CD4-positive, alpha-beta T cell treated with Interleukin-12 subunit alpha and Interleukin-12 subunit beta, for 1 hour (primary cell): ENCODE measurements around the gene ACP1.
A peak's percentile ranks its signal among the peaks of the same experiment; 100 is the strongest.

ENCODE experiments used
- DNase-seq: peaks from one replicate; pipeline ENCODE4 v3.0.0-alpha.2; 2020

ACP1 gene

DNA sequence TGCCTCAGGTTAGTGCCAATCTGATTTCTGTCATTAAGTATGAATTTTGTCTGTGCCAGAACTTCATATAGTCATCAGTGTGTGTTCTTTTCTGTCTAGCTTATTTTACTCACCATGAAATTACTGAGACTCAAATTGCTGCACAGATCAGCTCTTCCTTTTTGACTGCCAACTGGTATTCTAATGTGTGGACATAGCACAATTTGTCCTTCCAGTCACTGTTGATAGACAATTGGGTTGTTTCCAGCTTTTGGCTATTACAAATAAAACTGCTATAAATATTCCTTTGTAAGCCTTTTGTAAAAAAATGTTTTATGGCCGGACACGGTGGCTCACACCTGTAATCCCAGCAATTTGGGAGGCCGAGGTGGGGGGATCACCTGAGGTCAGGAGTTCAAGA lies 8.7 kb upstream of the ACP1 start:
- DNase-seq, result no peak

GRCh38 chr2:257429-257828 lies 7.3 kb upstream of the ACP1 start:
- DNase-seq, result no peak

DNA sequence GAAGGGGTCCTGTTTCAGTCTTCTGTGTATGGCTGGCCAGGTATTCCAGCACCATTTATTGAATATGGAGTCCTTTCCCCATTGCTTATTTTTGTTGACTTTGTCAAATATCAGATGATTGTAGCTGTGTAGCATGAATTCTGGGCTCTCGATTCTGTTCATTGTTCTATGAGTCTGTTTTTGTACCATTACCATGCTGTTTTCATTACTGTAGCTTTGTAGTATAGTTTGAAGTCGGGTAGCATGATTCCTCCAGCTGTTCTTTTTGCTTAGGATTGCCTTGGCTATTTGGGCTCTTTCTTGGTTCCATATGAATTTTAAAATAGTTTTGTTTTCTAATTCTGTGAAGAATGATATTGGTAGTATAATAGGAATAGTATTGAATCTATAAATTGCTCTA lies 6.9 kb upstream of the ACP1 start:
- DNase-seq, result no peak

DNA sequence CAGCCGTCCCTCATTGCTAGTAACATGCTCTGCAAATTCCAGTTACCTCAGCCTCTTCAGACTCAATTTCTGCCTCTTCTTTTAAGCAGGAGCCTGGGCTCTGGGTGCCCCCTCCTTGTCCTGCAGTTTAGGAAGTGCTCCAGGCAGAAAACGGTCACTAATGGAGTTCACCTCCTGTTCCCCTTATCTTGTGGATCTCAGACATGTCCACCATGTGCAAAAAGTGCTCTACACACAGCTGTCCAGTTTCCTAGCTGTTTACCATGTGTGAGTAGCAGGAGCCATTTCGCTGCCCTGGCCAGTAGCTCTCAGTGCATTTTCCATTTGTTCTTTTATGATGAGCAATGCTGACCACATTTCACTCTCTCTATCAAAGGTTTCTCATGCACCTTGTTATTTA lies 5.8 kb upstream of the ACP1 start:
- no peak for DNase-seq

- no peak for DNase-seq
These were observed 4.9 kb upstream of the ACP1 start for GRCh38 chr2:259789-260331.

GRCh38 chr2:260507-261161 lies 4.1 kb upstream of the ACP1 start:
- no peak for DNase-seq

DNA sequence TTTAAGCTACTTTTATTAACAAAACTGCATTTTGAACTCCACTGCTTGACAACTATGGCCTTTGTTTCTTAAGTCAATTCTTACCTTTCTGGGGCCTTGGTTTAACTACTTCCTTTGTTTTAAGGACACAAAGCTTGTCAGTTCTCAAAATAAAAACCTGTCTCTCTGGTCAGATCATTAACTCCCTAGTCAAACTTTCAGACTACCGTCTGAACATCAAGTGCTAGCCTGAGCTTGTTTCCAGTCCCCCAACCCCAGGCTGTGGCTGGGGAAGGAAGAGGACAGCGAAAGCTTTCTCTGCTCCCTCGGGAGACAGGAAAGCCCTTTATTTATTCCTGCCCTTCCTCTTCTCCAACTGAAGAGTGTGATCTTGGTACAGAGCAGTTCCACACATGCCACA lies 2.6 kb upstream of the ACP1 start:
- DNase-seq, result no peak

DNA sequence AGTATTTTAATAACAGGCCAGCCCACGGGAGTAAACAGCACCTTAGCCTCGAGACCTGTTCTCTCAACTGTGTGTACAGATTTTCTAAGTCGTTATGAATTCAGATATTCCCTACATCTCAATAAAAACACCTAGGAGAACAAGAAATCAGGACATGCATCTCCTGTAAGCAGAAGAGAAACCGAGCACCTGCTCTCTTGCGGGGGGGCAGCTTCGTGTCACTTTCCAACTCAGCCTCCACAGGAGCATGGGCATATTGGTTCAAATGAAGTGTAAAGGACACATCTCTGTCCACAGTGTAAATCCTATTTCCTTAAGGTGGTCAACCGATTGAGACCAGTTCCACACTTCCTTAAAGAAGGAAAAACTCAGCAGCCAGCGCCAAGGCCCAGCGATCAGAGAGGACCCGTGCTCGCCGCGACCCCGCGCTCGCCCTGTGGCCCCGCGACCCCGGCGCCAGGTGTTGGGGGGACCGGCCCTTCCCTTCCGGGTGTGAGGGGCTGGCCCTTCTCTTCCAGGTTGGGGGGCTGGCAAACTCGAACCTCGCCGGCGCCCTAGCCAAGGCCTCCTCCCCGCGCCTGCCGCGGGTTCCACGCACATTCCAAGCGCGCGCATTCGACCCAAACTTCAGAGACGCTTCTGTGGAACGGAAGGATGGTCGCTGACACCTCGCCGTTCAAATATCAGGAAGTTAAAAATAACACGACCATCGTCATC lies 1.6 kb upstream of the ACP1 start:
- DNase-seq, result no peak

- peak; percentile 67 for DNase-seq
These were observed 814 bp upstream of the ACP1 start, which contains the start of gene SH3YL1 for GRCh38 chr2:263774-264492. TSS of gene SH3YL1 (minus strand) at chr2:264032. CDS start at chr2:263984, 48 bp downstream.

DNA sequence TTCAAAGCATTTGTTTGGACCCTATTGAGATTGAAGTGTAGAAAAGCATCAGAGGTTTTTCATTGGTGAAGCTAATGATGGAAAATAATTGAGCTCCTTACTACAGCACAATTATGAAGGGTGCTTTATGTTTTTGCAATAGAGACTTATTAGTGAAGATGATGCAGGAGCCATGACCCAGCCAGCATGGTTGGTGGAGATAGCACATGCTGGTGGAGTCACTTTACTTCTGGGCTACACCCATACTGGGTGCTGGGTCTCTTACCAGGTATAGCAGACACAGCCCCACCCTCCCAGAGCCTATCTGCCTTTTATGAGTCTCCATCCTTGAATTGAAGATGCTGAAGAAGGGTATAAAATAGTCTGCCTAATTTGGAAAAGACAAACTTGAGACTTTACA lies 3.6 kb downstream of the ACP1 start:
- DNase-seq, result no peak

- DNase-seq, result no peak
These were observed 4.7 kb downstream of the ACP1 start for GRCh38 chr2:269356-270030.

- DNase-seq, result no peak
These were observed 6.1 kb downstream of the ACP1 start for GRCh38 chr2:270861-271260.

- no peak for DNase-seq
These were observed 7.2 kb downstream of the ACP1 start for GRCh38 chr2:271917-272316.

- DNase-seq, result no peak
These were observed 8.6 kb downstream of the ACP1 start for GRCh38 chr2:273333-273732.

- no peak for DNase-seq
These were observed 9.8 kb downstream of the ACP1 start for GRCh38 chr2:274503-274902.

- no peak for DNase-seq
These were observed 10.7 kb downstream of the ACP1 start for GRCh38 chr2:275466-275865.

DNA sequence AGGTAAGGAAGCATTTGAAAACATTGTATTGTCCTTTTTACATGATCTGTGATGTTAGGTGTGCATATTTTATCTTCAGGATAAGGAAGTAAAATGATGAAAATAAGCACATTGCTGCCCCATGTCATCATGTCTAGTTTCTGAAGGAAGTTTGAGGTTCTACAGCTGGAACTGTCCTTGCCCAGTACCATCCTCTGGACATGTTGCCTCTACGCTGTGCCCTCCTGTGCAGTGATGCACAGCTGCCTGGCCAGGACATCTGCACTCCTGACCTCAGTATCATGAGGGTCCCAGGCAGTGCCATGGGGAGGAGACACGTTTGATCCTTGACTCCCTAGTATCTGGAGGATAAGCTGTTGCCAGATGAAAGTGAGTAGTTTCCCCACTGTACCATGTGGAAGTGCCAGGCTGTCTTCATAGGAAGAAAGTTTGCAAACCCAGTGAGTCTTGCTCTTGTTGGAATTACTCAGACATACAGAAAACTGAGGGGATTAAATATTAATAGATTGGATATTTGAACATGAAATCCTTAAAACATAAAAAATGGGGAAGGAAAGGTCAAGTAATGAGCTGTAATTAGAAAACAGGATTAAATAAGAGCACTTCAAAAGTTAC lies 13.7 kb downstream of the ACP1 start:
- DNase-seq, result no peak

DNA sequence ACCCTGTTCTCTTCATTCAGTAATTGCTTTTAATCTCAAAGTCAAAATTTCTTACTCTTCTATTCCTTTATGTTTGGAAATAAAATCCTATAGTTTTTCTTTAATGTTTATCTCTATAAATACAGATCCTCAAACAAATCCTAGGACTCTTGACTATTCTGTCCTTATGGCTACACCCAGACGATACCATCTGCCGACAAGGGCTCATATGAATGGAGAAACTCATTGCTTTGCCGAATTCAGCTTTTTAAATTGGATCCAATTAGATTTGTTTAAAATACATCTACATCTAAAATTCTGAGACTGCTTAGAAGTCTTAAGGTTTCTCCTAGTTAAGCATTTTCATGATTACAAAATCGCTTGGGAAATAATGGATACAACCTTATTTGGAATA lies 14.2 kb downstream of the ACP1 start:
- no peak for DNase-seq

DNA sequence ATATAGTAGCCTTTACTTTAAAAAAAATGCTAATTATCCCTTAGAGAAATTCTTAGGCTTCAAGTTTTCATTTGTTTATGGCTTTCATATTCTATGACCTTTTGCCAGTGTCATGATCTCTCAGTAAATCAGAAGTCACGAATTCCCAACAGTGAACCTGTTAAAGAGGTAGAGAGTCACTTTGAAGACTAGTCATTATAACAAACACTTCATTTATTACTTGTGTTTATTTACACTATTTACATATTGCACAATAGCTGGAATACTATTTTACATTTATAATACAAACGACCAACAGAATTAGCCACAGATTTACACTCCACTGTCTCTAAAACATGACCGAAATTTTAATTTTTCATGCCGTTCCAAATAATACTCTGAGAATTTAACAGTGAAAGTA lies 14.6 kb downstream of the ACP1 start:
- no peak for DNase-seq

DNA sequence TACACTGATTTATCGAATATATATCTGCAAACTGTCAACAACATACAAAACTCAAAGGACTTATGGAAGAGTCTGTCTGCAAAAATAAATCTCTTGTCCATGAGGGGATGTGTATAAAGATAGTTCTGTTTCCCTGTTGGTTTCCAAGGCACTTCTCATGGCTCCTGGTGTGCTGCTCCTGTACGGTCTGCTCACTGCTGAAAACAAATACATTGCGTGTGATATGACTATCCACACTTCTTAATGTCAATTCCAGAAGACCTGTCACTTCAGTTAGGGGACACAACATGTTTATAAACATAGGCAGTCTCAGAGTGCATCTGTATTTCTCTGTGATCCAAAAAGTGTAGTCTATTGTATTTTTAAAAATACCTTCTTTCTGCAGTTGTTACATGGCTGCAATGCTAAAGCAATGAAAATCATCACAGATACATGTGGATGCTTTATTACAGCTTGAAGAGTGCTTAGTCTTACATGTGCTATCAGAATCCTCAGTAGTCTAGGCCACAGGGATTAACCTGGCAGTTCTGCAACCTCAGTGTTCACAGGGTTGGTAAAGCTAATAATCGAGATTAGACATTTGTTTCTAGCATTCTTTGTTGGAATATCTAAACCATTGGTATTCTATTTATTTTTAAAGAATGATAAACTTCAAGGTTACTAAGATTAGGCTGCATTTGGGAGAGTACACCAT lies 15.4 kb downstream of the ACP1 start:
- DNase-seq, result no peak

GRCh38 chr2:280650-281110 lies 15.9 kb downstream of the ACP1 start:
- no peak for DNase-seq

DNA sequence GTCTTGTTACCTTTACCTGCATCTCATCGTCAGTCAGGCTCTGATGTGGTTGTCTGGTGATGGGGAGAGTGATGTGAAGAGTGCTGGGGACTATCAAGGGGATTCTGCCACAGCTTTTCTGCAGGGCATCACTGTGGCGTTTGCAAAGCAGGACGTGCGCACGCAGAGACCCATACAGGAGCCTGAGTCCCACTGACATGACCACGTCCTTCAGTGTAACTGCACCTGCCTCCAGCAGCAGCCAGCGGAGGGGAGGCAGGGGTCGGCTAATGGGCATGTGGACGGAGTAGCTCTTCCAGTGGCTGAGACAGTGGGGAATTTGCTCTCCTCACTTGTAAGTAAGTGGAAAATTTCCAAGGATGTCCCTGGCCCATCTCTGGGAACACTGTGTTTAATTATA lies 16.6 kb downstream of the ACP1 start:
- no peak for DNase-seq
